SK-N-SH (cell line): Measurements from ENCODE around the gene ASTL. TPM values are rescaled to one million over a fixed set of nuclear protein-coding genes. Genes with fewer than 3 reads are reported as not detected.

Experiments used
- CTCF ChIA-PET: fragments of 300-600, 350-600 bp; formaldehyde crosslinking; extraction: SDS; loops from one replicate; lab custom pipeline; 2021; lab: Yijun Ruan, JAX
- POLR2A ChIA-PET: fragments of 350-600 bp; sonication (Branson Sonifier 250); formaldehyde crosslinking; extraction: SDS; loops from one replicate; lab custom pipeline; 2020; ENCODE audit warnings: antibody characterized with exemption, inconsistent platforms; lab: Yijun Ruan, JAX
- DNase-seq: peaks from one replicate; pipeline ENCODE4 v3.0.0; 2012
- H2AFZ ChIP-seq: fragments of 200-600 bp; sonication (generic); 2 replicates; pipeline ENCODE4 v1.8.1; 2016; ENCODE audit warnings: antibody characterized with exemption, mild to moderate bottlenecking, low read depth
- H3F3A ChIP-seq: fragments of 200-600 bp; sonication (generic); replicated peaks from 2 replicates; pipeline ENCODE3; 2016; ENCODE audit warnings: antibody characterized with exemption, mild to moderate bottlenecking; ENCODE audit not compliant: insufficient read depth
- H3K27ac ChIP-seq, 2 experiments: fragments of 200-500 bp in 1 of 2; fragments of 200-600 bp in 1 of 2; sonication (Bioruptor generic) in 1 of 2; sonication (generic), shearing (Covaris generic) in 1 of 2; 2 replicates each; pipeline versions ENCODE4 v1.5.1 to v1.6.1; 2014 to 2016; ENCODE audit warnings: low read depth in 2 of 2, inconsistent platforms in 1 of 2, low read length in 1 of 2, mild to moderate bottlenecking in 1 of 2, mixed read lengths in 1 of 2
- H3K27me3 ChIP-seq: fragments of 200-600 bp; sonication (generic), shearing (Covaris generic); 2 replicates; pipeline ENCODE4 v1.6.1; 2016; ENCODE audit warnings: mixed run types; ENCODE audit not compliant: insufficient read depth
- H3K36me3 ChIP-seq, 2 experiments: fragments of 200-500 bp in 1 of 2; fragments of 200-600 bp in 1 of 2; sonication (Bioruptor generic) in 1 of 2; sonication (generic) in 1 of 2; replicated peaks in 1 of 2; 2 replicates each; pipeline versions ENCODE3 to v1.5.1; 2014 to 2016; ENCODE audit warnings: low read length in 1 of 2, mild to moderate bottlenecking in 1 of 2; ENCODE audit not compliant: insufficient read depth in 2 of 2, control insufficient read depth in 1 of 2
- H3K4me1 ChIP-seq, 2 experiments: fragments of 200-500 bp in 1 of 2; fragments of 200-600 bp in 1 of 2; sonication (Bioruptor generic) in 1 of 2; sonication (generic), shearing (Covaris generic) in 1 of 2; 2 replicates each; pipeline versions ENCODE4 v1.5.1 to v1.6.1; 2014 to 2016; ENCODE audit warnings: low read depth in 1 of 2, low read length in 1 of 2, mixed run types in 1 of 2; ENCODE audit not compliant: insufficient read depth in 2 of 2, control insufficient read depth in 1 of 2
- H3K4me2 ChIP-seq: fragments of 200-600 bp; sonication (generic), shearing (Covaris generic); 2 replicates; pipeline ENCODE4 v1.6.1; 2017; ENCODE audit warnings: mixed run types
- H3K4me3 ChIP-seq, 2 experiments: fragments of 200-500 bp in 1 of 2; fragments of 200-600 bp in 1 of 2; sonication (Bioruptor generic) in 1 of 2; sonication (generic), shearing (Covaris generic) in 1 of 2; 2 replicates each; pipeline versions ENCODE4 v1.5.1 to v1.8.1; 2014 to 2016; ENCODE audit warnings: low read depth in 2 of 2, inconsistent platforms in 1 of 2, low read length in 1 of 2, mild to moderate bottlenecking in 1 of 2, mixed read lengths in 1 of 2, moderate library complexity in 1 of 2
- H3K79me2 ChIP-seq: fragments of 200-600 bp; sonication (generic); 2 replicates; pipeline ENCODE4 v1.8.1; 2017; ENCODE audit warnings: mild to moderate bottlenecking; ENCODE audit not compliant: insufficient read depth
- H3K9ac ChIP-seq: fragments of 200-600 bp; sonication (generic); 2 replicates; pipeline ENCODE4 v1.6.1; 2017; ENCODE audit warnings: mixed run types
- H3K9me2 ChIP-seq: fragments of 200-600 bp; sonication (generic); 2 replicates; pipeline ENCODE4 v1.6.1; 2017; ENCODE audit warnings: mixed run types
- H3K9me3 ChIP-seq: fragments of 200-600 bp; sonication (generic); 2 replicates; pipeline ENCODE4 v1.6.1; 2017; ENCODE audit warnings: mixed run types, mild to moderate bottlenecking, moderate library complexity
- H4K20me1 ChIP-seq: fragments of 200-600 bp; sonication (generic); 2 replicates; pipeline ENCODE4 v1.6.1; 2017; ENCODE audit warnings: mild to moderate bottlenecking, mixed run types; ENCODE audit not compliant: insufficient read depth
- ELF1 ChIP-seq: IDR thresholded peaks from 2 replicates; pipeline ENCODE4 v1.4.0; 2012
- EP300 ChIP-seq, 2 experiments: IDR thresholded peaks; 2 replicates each; pipeline versions ENCODE4 v1.4.0 to v1.6.1; 2012; ENCODE audit warnings: borderline replicate concordance in 1 of 2, low read depth in 1 of 2, low read length in 1 of 2
- FOSL2 ChIP-seq: IDR thresholded peaks from 2 replicates; pipeline ENCODE4 v1.4.0; 2012; ENCODE audit warnings: low read depth, mild to moderate bottlenecking, moderate library complexity, borderline replicate concordance
- FOXM1 ChIP-seq: IDR thresholded peaks from 2 replicates; pipeline ENCODE4 v1.4.0; 2012; ENCODE audit warnings: low read depth, mild to moderate bottlenecking
- GATA2 ChIP-seq: sonication (generic); formaldehyde crosslinking; IDR thresholded peaks from 2 replicates; pipeline ENCODE4 v1.5.0; 2020; ENCODE audit warnings: mild to moderate bottlenecking, missing genetic modification reagents
- JUND ChIP-seq: IDR thresholded peaks from 2 replicates; pipeline ENCODE4 v1.4.0; 2012
- MAX ChIP-seq: IDR thresholded peaks from 2 replicates; pipeline ENCODE4 v1.4.0; 2012; ENCODE audit warnings: low read depth
- MEF2A ChIP-seq: IDR thresholded peaks from 2 replicates; pipeline ENCODE4 v1.4.0; 2012; ENCODE audit warnings: low read depth, borderline replicate concordance
- MXI1 ChIP-seq: IDR thresholded peaks from 2 replicates; pipeline ENCODE4 v1.6.1; 2012; ENCODE audit warnings: mild to moderate bottlenecking, low read depth, low read length, improper control_type of control experiment
- NFIC ChIP-seq: IDR thresholded peaks from 2 replicates; pipeline ENCODE4 v1.4.0; 2012; ENCODE audit warnings: borderline replicate concordance
- NRF1 ChIP-seq: IDR thresholded peaks from 2 replicates; pipeline ENCODE4 v1.6.1; 2012; ENCODE audit warnings: low read depth, mild to moderate bottlenecking, low read length
- POLR2AphosphoS5 ChIP-seq: IDR thresholded peaks from 2 replicates; pipeline ENCODE4 v1.6.1; 2012; ENCODE audit warnings: low read depth, low read length
- RCOR1 ChIP-seq: fragments of 150-350 bp; IDR thresholded peaks from 2 replicates; pipeline ENCODE4 v1.6.1; 2017; ENCODE audit warnings: antibody characterized with exemption, low read length
- REST ChIP-seq: IDR thresholded peaks from 2 replicates; pipeline ENCODE4 v1.6.1; 2012; ENCODE audit warnings: mild to moderate bottlenecking, low read depth, low read length, moderate library complexity
- TCF12 ChIP-seq: IDR thresholded peaks from 2 replicates; pipeline ENCODE4 v1.4.0; 2012
- YY1 ChIP-seq: IDR thresholded peaks from 2 replicates; pipeline ENCODE4 v1.4.0; 2012; ENCODE audit warnings: low read depth, mild to moderate bottlenecking
- WGBS: methylation state at CpG from one replicate; pipeline ENCODE4 v1.1.6; 2017; ENCODE audit warnings: low lambda C conversion rate; 5-methylcytosine and 5-hydroxymethylcytosine counted together
- polyA plus RNA-seq, 3 experiments: library from polyadenylated mRNA; depleted of rRNA; stranded (reverse); fragments of >200 nt; gene quantifications; 2 replicates each; pipeline ENCODE4 v1.2.3, GENCODE V29; 2012
- TF ChIP-seq, protein P1 (sequence below): IDR thresholded peaks from 2 replicates; pipeline ENCODE4; 2012
- TF ChIP-seq, protein P2 (sequence below): IDR thresholded peaks from 2 replicates; pipeline ENCODE4 v1.4.0; 2012; ENCODE audit warnings: low read depth, borderline replicate concordance
- TF ChIP-seq, protein P3 (sequence below): IDR thresholded peaks from 2 replicates; pipeline ENCODE4 v1.4.0; 2012; ENCODE audit warnings: low read depth, borderline replicate concordance

The ASTL gene
- polyA plus RNA-seq, 1 of the 3 experiments (the other 2 are of a cell fraction) = not detected

DNA sequence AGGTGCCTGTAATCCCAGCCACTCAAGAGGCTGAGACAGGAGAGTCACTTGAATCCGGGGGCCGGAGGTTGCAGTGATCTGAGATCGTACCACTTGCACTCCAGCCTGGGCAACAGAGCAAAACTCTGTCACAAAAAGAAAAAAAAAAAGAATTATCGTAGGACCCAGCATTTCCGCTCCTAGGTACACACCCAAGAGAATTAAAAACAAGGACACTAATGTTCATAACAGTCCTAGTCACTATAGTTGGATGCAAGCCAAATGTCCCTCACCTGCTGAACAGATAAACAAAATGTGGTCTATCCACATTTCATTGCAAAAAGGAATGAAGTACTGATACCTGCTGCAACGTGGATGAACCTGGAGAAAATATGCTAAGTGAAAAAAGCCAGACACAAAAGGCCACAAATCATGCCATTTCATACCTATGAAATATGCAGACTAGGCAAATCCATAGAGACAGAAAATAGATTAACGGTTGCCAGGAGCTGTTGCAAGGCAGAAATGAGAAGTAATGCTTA, 43.1 kb downstream of the ASTL start:
- no peak overlapping the region for H3K4me2 ChIP-seq
- H3K36me3 ChIP-seq = no peaks in the 10 kb centered on the region
- WGBS = 79% methylated on average over 7 of the region's 7 CpGs
- CTCF ChIA-PET = interaction anchor here (1.9 kb wide), 1 partner anchor 22 kb away, joined by 9 read pairs; the partner anchor contains the start of gene ADRA2B
- H3F3A ChIP-seq = no peaks in the 10 kb centered on the region
- no peaks in the 10 kb centered on the region for H3K27me3 ChIP-seq
- no peak overlapping the region for H2AFZ ChIP-seq
- no peaks in the 10 kb centered on the region for H3K9me3 ChIP-seq
- no peaks in the 10 kb centered on the region for H4K20me1 ChIP-seq
- no peak overlapping the region for H3K27ac ChIP-seq
- DNase-seq = no peak
- TF ChIP-seq FOSL2 = no peak
- TF ChIP-seq, protein P1, sequence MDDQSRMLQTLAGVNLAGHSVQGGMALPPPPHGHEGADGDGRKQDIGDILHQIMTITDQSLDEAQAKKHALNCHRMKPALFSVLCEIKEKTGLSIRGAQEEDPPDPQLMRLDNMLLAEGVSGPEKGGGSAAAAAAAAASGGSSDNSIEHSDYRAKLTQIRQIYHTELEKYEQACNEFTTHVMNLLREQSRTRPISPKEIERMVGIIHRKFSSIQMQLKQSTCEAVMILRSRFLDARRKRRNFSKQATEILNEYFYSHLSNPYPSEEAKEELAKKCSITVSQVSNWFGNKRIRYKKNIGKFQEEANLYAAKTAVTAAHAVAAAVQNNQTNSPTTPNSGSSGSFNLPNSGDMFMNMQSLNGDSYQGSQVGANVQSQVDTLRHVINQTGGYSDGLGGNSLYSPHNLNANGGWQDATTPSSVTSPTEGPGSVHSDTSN = no peak
- no peak for TF ChIP-seq ELF1
- TF ChIP-seq MXI1 = no peak
- TF ChIP-seq, protein P2, sequence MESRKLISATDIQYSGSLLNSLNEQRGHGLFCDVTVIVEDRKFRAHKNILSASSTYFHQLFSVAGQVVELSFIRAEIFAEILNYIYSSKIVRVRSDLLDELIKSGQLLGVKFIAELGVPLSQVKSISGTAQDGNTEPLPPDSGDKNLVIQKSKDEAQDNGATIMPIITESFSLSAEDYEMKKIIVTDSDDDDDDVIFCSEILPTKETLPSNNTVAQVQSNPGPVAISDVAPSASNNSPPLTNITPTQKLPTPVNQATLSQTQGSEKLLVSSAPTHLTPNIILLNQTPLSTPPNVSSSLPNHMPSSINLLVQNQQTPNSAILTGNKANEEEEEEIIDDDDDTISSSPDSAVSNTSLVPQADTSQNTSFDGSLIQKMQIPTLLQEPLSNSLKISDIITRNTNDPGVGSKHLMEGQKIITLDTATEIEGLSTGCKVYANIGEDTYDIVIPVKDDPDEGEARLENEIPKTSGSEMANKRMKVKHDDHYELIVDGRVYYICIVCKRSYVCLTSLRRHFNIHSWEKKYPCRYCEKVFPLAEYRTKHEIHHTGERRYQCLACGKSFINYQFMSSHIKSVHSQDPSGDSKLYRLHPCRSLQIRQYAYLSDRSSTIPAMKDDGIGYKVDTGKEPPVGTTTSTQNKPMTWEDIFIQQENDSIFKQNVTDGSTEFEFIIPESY = no peak
- TF ChIP-seq EP300 (IDR thresholded peaks at IDR 0.05; ENCODE audit: borderline replicate concordance in 1 of 2, low read depth in 1 of 2, low read length in 1 of 2) = no peak
- TF ChIP-seq JUND = no peak
- no peak for TF ChIP-seq RCOR1
- no peak for TF ChIP-seq MEF2A
- no peak for TF ChIP-seq NFIC
- no peak for TF ChIP-seq YY1
- no peak for TF ChIP-seq TCF12
- no peak for TF ChIP-seq GATA2 (CRISPR knock-in tag)
- no peak overlapping the region for H3K4me3 ChIP-seq
- POLR2A ChIA-PET = no interaction called here
- no peaks in the 10 kb centered on the region for H3K9me2 ChIP-seq
- H3K79me2 ChIP-seq = no peaks in the 10 kb centered on the region
- peaks cover 0 to 21% of the 10 kb centered on the region in 2 experiments; a peak in 1 of 4 replicates for H3K4me1 ChIP-seq
- no peak overlapping the region for H3K9ac ChIP-seq

- H3K79me2 ChIP-seq = no peaks in the 10 kb centered on the region
- no peaks in the 10 kb centered on the region for H3K36me3 ChIP-seq
- H4K20me1 ChIP-seq = no peaks in the 10 kb centered on the region
- CTCF ChIA-PET = interaction anchor here (0.9 to 2.7 kb wide), 3 partner anchors 8 to 81 kb away, joined by 3 to 20 read pairs (median 13); partner anchors contain the start of gene ADRA2B
- no peaks in the 10 kb centered on the region for H3K9me3 ChIP-seq
- no peak for DNase-seq
- no peaks in the 10 kb centered on the region for H3K9me2 ChIP-seq
- WGBS = 59% methylated on average over 4 of the region's 4 CpGs
- H3K9ac ChIP-seq = no peak overlapping the region
- H3F3A ChIP-seq = no peaks in the 10 kb centered on the region
- no peak overlapping the region for H3K4me2 ChIP-seq
- no peak overlapping the region for H2AFZ ChIP-seq
- H3K27ac ChIP-seq = no peak overlapping the region
- POLR2A ChIA-PET = no interaction called here
- no peaks in the 10 kb centered on the region for H3K27me3 ChIP-seq
- no peak overlapping the region for H3K4me3 ChIP-seq
- peaks cover 0 to 34% of the 10 kb centered on the region in 2 experiments; a peak in 1 of 4 replicates for H3K4me1 ChIP-seq
- TF ChIP-seq RCOR1 (no peak), JUND (no peak), NRF1 (no peak), MAX (no peak), REST (no peak), ELF1 (no peak), FOXM1 (no peak), GATA2 (CRISPR knock-in tag) (no peak), POLR2AphosphoS5 (no peak)
- TF ChIP-seq, protein P2 = no peak
- TF ChIP-seq, protein P3, sequence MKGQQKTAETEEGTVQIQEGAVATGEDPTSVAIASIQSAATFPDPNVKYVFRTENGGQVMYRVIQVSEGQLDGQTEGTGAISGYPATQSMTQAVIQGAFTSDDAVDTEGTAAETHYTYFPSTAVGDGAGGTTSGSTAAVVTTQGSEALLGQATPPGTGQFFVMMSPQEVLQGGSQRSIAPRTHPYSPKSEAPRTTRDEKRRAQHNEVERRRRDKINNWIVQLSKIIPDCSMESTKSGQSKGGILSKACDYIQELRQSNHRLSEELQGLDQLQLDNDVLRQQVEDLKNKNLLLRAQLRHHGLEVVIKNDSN = no peak
These were observed 44.8 kb downstream of the ASTL start for GRCh38 chr2:96093528-96093927.
